ENCODE data around the gene ZBTB9.

ZBTB9 gene

DNA sequence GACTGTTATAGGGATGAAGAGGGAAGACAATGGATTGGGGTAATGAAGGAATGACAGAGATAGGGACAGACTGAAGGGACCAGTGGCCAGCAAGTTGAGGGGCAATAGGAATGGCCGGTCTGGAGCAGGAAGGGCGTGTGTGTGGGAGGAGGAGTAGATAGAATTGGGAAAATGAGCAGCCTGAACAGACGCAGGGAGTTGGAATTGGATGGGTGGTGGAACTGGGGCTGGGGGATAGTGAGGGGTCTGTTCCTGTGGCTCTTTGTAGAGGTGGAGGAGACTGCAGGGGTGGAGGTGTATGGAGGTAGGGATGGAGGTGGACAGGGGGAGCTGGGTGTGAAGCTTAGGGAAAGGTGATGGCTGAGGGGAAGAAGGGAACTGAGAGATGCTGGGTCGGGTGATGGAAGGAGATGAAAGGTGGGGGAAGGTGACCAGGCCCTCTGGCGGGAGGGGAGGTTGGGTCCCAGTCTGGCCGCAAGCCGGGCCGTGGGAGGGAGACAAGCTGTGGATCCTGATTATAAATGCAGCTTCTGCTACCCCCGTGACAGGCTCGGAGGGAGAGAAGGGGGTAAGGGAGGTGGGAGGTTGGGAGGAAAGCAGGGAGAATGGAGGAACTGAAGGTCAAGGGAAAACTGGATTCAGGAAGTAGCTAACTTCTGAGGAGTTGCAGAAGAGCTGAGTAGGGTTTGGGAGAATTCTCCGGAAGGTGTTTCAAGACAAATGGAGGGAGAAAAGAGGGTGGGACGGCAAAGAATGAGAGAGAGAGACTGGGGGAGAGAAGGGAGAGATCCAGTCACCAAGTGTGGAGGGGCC is 29.3 kb upstream of the ZBTB9 start (continued):
- TF ChIP-seq, protein P1, sequence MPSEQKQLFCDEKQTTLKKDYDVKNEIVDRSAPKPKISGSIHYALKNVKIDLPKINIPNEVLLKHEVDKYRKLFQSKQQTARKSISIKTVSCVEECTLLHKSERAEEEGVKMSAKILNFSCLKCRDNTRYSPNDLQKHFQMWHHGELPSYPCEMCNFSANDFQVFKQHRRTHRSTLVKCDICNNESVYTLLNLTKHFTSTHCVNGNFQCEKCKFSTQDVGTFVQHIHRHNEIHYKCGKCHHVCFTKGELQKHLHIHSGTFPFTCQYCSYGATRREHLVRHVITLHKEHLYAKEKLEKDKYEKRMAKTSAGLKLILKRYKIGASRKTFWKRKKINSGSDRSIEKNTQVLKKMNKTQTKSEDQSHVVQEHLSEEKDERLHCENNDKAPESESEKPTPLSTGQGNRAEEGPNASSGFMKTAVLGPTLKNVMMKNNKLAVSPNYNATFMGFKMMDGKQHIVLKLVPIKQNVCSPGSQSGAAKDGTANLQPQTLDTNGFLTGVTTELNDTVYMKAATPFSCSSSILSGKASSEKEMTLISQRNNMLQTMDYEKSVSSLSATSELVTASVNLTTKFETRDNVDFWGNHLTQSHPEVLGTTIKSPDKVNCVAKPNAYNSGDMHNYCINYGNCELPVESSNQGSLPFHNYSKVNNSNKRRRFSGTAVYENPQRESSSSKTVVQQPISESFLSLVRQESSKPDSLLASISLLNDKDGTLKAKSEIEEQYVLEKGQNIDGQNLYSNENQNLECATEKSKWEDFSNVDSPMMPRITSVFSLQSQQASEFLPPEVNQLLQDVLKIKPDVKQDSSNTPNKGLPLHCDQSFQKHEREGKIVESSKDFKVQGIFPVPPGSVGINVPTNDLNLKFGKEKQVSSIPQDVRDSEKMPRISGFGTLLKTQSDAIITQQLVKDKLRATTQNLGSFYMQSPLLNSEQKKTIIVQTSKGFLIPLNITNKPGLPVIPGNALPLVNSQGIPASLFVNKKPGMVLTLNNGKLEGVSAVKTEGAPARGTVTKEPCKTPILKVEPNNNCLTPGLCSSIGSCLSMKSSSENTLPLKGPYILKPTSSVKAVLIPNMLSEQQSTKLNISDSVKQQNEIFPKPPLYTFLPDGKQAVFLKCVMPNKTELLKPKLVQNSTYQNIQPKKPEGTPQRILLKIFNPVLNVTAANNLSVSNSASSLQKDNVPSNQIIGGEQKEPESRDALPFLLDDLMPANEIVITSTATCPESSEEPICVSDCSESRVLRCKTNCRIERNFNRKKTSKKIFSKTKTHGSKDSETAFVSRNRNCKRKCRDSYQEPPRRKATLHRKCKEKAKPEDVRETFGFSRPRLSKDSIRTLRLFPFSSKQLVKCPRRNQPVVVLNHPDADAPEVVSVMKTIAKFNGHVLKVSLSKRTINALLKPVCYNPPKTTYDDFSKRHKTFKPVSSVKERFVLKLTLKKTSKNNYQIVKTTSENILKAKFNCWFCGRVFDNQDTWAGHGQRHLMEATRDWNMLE (tag by site-specific recombination; conservative IDR thresholded peaks at IDR 0.05; ENCODE audit: low read depth) = 0 out of 2 replicates have a peak, but pooled peaks have one; percentile 17
- TF ChIP-seq TRIM28 (IDR thresholded peaks at IDR 0.05; ENCODE audit: borderline replicate concordance, low read length) (no peak), ZNF121 (tag by site-specific recombination; IDR thresholded peaks at IDR 0.05) (no peak), ZNF341 (tag by site-specific recombination; IDR thresholded peaks at IDR 0.05; ENCODE audit: low read depth) (peak; percentile 76), ZNF521 (tag by site-specific recombination; IDR thresholded peaks at IDR 0.05) (no peak), ZNF221 (tag by site-specific recombination; IDR thresholded peaks at IDR 0.05; ENCODE audit: borderline replicate concordance) (no peak), ZFP69B (tag by site-specific recombination; IDR thresholded peaks at IDR 0.05) (no peak; the same call in 1 of the 2 replicates), GFI1B (tag by site-specific recombination; IDR thresholded peaks at IDR 0.05) (no peak), OSR2 (tag by site-specific recombination; IDR thresholded peaks at IDR 0.05) (no peak), ZNF114 (tag by site-specific recombination; IDR thresholded peaks at IDR 0.05) (no peak), ZNF266 (tag by site-specific recombination; IDR thresholded peaks at IDR 0.05; ENCODE audit: low read depth) (no peak), ZNF366 (tag by site-specific recombination; conservative IDR thresholded peaks at IDR 0.05) (peak; percentile 93), REPIN1 (tag by site-specific recombination; IDR thresholded peaks at IDR 0.05; ENCODE audit: low read depth) (no peak), ZFHX2 (tag by site-specific recombination; conservative IDR thresholded peaks at IDR 0.05) (peak; percentile 54), SETDB1 (IDR thresholded peaks at IDR 0.05; ENCODE audit: insufficient read length, low read length) (no peak), ZNF169 (tag by site-specific recombination; IDR thresholded peaks at IDR 0.05) (0 out of 2 replicates have a peak, but pooled peaks have one; percentile 21), ZBTB48 (tag by site-specific recombination; IDR thresholded peaks at IDR 0.05) (peak; percentile 73; the same call in 1 of the 2 replicates), ZNF324 (tag by site-specific recombination; IDR thresholded peaks at IDR 0.05) (no peak), PRDM1 (tag by site-specific recombination; IDR thresholded peaks at IDR 0.05) (peak; percentile 93), ZNF596 (tag by site-specific recombination; IDR thresholded peaks at IDR 0.05) (no peak), ZNF843 (tag by site-specific recombination; IDR thresholded peaks at IDR 0.05) (no peak), ZNF214 (tag by site-specific recombination; IDR thresholded peaks at IDR 0.05; ENCODE audit: borderline replicate concordance) (no peak)
- TF ChIP-seq, protein P2, sequence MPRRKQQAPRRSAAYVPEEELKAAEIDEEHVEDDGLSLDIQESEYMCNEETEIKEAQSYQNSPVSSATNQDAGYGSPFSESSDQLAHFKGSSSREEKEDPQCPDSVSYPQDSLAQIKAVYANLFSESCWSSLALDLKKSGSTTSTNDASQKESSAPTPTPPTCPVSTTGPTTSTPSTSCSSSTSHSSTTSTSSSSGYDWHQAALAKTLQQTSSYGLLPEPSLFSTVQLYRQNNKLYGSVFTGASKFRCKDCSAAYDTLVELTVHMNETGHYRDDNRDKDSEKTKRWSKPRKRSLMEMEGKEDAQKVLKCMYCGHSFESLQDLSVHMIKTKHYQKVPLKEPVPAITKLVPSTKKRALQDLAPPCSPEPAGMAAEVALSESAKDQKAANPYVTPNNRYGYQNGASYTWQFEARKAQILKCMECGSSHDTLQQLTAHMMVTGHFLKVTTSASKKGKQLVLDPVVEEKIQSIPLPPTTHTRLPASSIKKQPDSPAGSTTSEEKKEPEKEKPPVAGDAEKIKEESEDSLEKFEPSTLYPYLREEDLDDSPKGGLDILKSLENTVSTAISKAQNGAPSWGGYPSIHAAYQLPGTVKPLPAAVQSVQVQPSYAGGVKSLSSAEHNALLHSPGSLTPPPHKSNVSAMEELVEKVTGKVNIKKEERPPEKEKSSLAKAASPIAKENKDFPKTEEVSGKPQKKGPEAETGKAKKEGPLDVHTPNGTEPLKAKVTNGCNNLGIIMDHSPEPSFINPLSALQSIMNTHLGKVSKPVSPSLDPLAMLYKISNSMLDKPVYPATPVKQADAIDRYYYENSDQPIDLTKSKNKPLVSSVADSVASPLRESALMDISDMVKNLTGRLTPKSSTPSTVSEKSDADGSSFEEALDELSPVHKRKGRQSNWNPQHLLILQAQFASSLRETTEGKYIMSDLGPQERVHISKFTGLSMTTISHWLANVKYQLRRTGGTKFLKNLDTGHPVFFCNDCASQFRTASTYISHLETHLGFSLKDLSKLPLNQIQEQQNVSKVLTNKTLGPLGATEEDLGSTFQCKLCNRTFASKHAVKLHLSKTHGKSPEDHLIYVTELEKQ (tag by site-specific recombination; IDR thresholded peaks at IDR 0.05; ENCODE audit: borderline replicate concordance) = no peak
- TF ChIP-seq, protein P3, sequence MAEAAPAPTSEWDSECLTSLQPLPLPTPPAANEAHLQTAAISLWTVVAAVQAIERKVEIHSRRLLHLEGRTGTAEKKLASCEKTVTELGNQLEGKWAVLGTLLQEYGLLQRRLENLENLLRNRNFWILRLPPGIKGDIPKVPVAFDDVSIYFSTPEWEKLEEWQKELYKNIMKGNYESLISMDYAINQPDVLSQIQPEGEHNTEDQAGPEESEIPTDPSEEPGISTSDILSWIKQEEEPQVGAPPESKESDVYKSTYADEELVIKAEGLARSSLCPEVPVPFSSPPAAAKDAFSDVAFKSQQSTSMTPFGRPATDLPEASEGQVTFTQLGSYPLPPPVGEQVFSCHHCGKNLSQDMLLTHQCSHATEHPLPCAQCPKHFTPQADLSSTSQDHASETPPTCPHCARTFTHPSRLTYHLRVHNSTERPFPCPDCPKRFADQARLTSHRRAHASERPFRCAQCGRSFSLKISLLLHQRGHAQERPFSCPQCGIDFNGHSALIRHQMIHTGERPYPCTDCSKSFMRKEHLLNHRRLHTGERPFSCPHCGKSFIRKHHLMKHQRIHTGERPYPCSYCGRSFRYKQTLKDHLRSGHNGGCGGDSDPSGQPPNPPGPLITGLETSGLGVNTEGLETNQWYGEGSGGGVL (tag by site-specific recombination; IDR thresholded peaks at IDR 0.05) = peak; percentile 95
- TF ChIP-seq, protein P4, sequence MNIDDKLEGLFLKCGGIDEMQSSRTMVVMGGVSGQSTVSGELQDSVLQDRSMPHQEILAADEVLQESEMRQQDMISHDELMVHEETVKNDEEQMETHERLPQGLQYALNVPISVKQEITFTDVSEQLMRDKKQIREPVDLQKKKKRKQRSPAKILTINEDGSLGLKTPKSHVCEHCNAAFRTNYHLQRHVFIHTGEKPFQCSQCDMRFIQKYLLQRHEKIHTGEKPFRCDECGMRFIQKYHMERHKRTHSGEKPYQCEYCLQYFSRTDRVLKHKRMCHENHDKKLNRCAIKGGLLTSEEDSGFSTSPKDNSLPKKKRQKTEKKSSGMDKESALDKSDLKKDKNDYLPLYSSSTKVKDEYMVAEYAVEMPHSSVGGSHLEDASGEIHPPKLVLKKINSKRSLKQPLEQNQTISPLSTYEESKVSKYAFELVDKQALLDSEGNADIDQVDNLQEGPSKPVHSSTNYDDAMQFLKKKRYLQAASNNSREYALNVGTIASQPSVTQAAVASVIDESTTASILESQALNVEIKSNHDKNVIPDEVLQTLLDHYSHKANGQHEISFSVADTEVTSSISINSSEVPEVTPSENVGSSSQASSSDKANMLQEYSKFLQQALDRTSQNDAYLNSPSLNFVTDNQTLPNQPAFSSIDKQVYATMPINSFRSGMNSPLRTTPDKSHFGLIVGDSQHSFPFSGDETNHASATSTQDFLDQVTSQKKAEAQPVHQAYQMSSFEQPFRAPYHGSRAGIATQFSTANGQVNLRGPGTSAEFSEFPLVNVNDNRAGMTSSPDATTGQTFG (tag by site-specific recombination; IDR thresholded peaks at IDR 0.05; ENCODE audit: borderline replicate concordance) = no peak
- TF ChIP-seq, protein P5, sequence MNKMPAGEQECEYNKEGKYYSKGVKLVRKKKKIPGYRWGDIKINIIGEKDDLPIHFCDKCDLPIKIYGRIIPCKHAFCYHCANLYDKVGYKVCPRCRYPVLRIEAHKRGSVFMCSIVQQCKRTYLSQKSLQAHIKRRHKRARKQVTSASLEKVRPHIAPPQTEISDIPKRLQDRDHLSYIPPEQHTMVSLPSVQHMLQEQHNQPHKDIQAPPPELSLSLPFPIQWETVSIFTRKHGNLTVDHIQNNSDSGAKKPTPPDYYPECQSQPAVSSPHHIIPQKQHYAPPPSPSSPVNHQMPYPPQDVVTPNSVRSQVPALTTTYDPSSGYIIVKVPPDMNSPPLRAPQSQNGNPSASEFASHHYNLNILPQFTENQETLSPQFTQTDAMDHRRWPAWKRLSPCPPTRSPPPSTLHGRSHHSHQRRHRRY (tag by site-specific recombination; IDR thresholded peaks at IDR 0.05) = no peak
